Progenitor cell of endocrine pancreas (in vitro differentiated cells): Measurements from ENCODE around the gene NUDT14. TPM values are rescaled to one million over a fixed set of nuclear protein-coding genes. Genes with fewer than 3 reads are reported as not detected.

Source experiments
- DNase-seq: peaks from one replicate; pipeline ENCODE4 v3.0.0; 2021; ENCODE audit warnings: low spot score; ENCODE audit not compliant: unreplicated experiment
- H3K27ac Mint-ChIP-seq: 2 replicates; pipeline ENCODE4 v1.8.0; 2021; ENCODE audit warnings: mild to moderate bottlenecking, moderate library complexity, mixed read lengths
- H3K27me3 Mint-ChIP-seq: 2 replicates; pipeline ENCODE4 v1.8.0; 2021; ENCODE audit warnings: mixed read lengths
- H3K36me3 Mint-ChIP-seq: 2 replicates; pipeline ENCODE4 v1.8.0; 2022; ENCODE audit warnings: mixed read lengths; ENCODE audit not compliant: insufficient read depth
- H3K4me1 Mint-ChIP-seq: 2 replicates; pipeline ENCODE4 v1.8.0; 2021; ENCODE audit warnings: low read depth, mixed read lengths
- H3K4me3 Mint-ChIP-seq: 2 replicates; pipeline ENCODE4 v1.8.0; 2021; ENCODE audit warnings: low read depth, mild to moderate bottlenecking, moderate library complexity, mixed read lengths
- H3K9me3 Mint-ChIP-seq: 2 replicates; pipeline ENCODE4 v1.8.0; 2021; ENCODE audit warnings: low read depth, mixed read lengths
- total RNA-seq: library from RNA; stranded (reverse); gene quantifications from 2 replicates; pipeline ENCODE4 v1.2.1, GENCODE V29; 2021
- TF ChIP-seq, protein P1 (sequence below): fragments of 200-600 bp; sonication (generic); IDR thresholded peaks from one replicate; pipeline ENCODE4 v1.5.0; 2021; ENCODE audit warnings: antibody characterized with exemption, mild to moderate bottlenecking; ENCODE audit not compliant: unreplicated experiment

Gene NUDT14
- total RNA-seq, 1 donor from 2014 or later: 66.6 TPM

DNA sequence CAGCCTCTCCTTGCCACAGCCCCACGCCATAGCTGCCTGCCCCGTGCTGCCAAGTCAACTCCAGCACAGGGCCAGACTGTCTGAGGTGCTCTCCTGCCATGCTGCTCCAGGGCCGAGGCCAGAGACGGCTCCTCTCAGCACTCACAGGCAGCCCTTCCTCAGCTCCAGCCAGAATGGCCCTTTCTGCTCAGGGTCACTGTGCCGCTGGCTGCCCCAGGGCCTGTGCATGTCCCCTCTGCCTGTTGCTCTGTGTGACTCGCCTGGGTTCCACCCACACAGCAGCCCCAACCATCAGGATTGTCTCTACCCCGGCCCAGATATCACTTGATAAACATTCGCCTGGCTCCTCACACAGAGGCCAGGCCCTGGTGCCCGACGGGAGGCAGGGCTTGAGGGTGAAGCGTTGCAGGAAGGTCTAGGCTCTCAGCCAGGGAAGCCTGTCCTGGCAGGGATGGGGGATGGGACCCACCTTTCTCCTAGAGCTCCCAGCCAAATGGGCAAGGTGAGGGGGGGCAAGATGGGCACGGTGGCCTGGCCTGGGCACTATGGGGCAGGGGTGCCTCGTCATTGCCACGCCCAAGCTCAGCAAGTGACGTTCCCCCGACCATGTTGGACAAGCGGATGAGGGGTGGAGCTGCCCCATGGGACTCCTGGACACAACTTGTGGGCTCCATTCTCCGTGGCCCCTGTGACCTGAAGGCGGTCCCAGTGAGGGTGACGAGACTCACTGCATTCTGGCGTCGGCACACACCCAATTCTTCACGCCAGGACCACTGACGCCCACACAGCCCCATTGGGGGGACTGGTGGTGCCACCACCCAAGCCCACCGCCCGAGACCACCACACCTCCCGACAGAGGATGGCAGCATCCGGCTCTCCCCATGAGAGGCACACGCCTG is 39.8 kb upstream of the NUDT14 start:
- TF ChIP-seq, protein P1, sequence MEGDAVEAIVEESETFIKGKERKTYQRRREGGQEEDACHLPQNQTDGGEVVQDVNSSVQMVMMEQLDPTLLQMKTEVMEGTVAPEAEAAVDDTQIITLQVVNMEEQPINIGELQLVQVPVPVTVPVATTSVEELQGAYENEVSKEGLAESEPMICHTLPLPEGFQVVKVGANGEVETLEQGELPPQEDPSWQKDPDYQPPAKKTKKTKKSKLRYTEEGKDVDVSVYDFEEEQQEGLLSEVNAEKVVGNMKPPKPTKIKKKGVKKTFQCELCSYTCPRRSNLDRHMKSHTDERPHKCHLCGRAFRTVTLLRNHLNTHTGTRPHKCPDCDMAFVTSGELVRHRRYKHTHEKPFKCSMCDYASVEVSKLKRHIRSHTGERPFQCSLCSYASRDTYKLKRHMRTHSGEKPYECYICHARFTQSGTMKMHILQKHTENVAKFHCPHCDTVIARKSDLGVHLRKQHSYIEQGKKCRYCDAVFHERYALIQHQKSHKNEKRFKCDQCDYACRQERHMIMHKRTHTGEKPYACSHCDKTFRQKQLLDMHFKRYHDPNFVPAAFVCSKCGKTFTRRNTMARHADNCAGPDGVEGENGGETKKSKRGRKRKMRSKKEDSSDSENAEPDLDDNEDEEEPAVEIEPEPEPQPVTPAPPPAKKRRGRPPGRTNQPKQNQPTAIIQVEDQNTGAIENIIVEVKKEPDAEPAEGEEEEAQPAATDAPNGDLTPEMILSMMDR: no peak
- DNase-seq: no peak
- H3K27me3 Mint-ChIP-seq: no peaks in the 10 kb centered on the region
- no peaks in the 10 kb centered on the region for H3K4me1 Mint-ChIP-seq
- H3K36me3 Mint-ChIP-seq: peaks cover 10% of the 10 kb centered on the region
- H3K27ac Mint-ChIP-seq: no peak overlapping the region
- H3K9me3 Mint-ChIP-seq: no peaks in the 10 kb centered on the region
- H3K4me3 Mint-ChIP-seq: no peak overlapping the region

DNA sequence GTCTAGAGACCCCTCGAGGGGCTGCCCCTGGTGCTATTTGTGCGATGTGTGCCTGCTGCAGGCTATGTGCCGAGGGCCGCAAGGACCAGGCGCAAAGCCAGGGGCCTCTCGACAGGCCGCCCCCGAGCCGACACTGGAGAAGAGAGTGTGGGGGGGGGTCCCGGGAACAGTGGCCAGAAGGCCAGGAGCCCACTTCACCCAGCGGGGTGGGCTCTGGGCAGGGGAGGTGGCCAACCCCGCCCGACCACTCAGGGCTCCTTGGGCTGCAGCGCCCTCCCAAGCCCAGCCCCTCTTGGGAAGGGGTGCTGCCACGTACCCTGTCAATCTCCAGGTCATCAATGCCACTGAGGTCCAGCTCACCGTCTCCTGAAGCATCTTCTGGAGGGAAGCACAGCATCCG is 38.6 kb upstream of the NUDT14 start:
- TF ChIP-seq, protein P1: no peak
- Mint-ChIP-seq H3K27ac (no peak overlapping the region), H3K4me1 (no peaks in the 10 kb centered on the region), H3K9me3 (no peaks in the 10 kb centered on the region), H3K27me3 (no peaks in the 10 kb centered on the region), H3K36me3 (peaks cover 10% of the 10 kb centered on the region), H3K4me3 (no peak overlapping the region)
- DNase-seq: no peak

DNA sequence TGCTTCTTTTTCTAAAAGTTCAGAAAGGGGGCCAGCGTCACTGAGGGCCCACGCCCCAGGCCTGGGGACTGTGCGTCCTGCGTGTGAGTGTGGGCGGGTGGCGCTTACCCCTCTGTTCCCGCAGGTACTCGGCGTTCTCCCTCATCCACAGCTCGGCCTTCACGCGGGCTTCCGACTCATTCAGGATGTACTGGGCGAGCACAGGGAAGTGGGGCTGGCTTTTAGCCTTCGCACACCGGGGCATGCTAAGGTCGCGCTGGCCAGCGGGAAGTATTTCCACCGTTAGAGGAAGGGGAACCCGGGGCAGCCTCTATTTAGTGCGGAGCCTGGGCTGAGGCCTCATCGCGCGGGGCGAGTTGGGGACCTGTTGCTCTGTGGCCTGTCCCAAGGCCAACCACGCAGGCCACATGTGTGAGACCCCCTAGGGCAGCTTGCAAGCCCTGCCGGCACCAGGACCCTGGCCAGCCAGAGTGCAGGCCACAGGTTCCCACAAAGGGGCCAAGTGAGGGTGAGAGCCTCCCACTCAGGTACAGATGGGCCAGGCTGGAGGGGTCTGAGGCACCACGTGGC is 38.0 kb upstream of the NUDT14 start:
- H3K9me3 Mint-ChIP-seq: no peaks in the 10 kb centered on the region
- no peak for DNase-seq
- peaks cover 10% of the 10 kb centered on the region for H3K36me3 Mint-ChIP-seq
- TF ChIP-seq, protein P1: no peak
- H3K27ac Mint-ChIP-seq: no peak overlapping the region
- no peak overlapping the region for H3K4me3 Mint-ChIP-seq
- no peaks in the 10 kb centered on the region for H3K27me3 Mint-ChIP-seq
- no peaks in the 10 kb centered on the region for H3K4me1 Mint-ChIP-seq

DNA sequence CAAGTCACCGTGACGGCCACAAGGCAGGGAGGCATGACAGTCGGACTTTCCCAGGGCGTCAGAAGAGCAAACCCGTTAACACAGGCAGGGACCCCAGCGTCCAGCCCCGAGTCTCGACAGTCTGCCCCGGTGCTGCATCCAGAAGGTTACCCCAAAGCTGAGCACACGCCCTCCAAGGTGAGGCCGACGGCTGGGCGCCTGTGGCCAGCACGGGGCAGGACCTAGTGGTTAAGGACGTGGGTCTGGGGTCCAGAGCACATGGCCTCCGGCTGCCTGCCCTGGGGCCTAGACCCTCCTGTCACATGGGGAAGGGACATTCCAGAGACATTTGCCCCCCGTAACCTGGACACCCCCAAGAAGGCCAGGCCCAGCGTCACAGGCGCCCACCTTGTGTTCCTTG is 37.5 kb upstream of the NUDT14 start:
- no peaks in the 10 kb centered on the region for H3K4me1 Mint-ChIP-seq
- DNase-seq: no peak
- peaks cover 10% of the 10 kb centered on the region for H3K36me3 Mint-ChIP-seq
- no peak overlapping the region for H3K27ac Mint-ChIP-seq
- H3K9me3 Mint-ChIP-seq: no peaks in the 10 kb centered on the region
- no peaks in the 10 kb centered on the region for H3K27me3 Mint-ChIP-seq
- no peak overlapping the region for H3K4me3 Mint-ChIP-seq
- TF ChIP-seq, protein P1: no peak

DNA sequence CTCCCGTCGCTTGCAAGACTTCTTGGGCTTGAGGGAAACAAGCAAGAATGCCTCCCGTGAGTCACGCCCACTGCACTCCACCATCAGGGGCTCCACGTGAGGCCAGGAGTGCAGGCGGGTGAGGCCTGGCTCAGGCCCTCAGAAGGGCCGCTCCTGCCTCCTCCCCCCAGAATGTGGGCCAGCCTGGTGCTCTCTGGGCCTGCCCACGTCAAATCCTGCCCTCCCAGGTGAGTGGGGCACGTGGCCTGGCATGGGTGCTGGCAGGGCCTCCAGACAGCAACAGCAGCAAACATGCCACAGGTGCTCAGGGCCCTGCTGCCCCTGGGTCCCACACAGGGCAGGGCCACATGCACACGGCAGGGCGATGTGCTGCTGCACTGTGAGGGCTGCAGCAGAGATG is 36.7 kb upstream of the NUDT14 start:
- no peak for DNase-seq
- no peak overlapping the region for H3K27ac Mint-ChIP-seq
- H3K36me3 Mint-ChIP-seq: peaks cover 5% of the 10 kb centered on the region
- no peaks in the 10 kb centered on the region for H3K9me3 Mint-ChIP-seq
- TF ChIP-seq, protein P1: no peak
- H3K27me3 Mint-ChIP-seq: no peaks in the 10 kb centered on the region
- H3K4me3 Mint-ChIP-seq: no peak overlapping the region
- no peaks in the 10 kb centered on the region for H3K4me1 Mint-ChIP-seq
